Nephron progenitor cell (in vitro differentiated cells): ENCODE measurements around the gene YIF1A.

ENCODE experiments used
- DNase-seq: peaks from one replicate; pipeline ENCODE4 v3.0.0; 2021
- H3K27ac Mint-ChIP-seq: 2 replicates; pipeline ENCODE4 v1.8.0; 2021; ENCODE audit warnings: mild to moderate bottlenecking, moderate library complexity, mixed read lengths
- H3K27me3 Mint-ChIP-seq: 2 replicates; pipeline ENCODE4 v1.8.0; 2021; ENCODE audit warnings: mild to moderate bottlenecking, low read depth, mixed read lengths; ENCODE audit not compliant: poor library complexity
- H3K36me3 Mint-ChIP-seq: 2 replicates; pipeline ENCODE4 v1.8.0; 2021; ENCODE audit warnings: low read depth, mixed read lengths
- H3K4me1 Mint-ChIP-seq: 2 replicates; pipeline ENCODE4 v1.8.0; 2021; ENCODE audit warnings: mixed read lengths
- H3K4me3 Mint-ChIP-seq: 2 replicates; pipeline ENCODE4 v1.8.0; 2021; ENCODE audit warnings: mild to moderate bottlenecking, moderate library complexity, mixed read lengths
- H3K9me3 Mint-ChIP-seq: 2 replicates; pipeline ENCODE4 v1.8.0; 2021; ENCODE audit warnings: mild to moderate bottlenecking, moderate library complexity, mixed read lengths
- CTCF ChIP-seq: fragments of 200-600 bp; sonication (generic); IDR thresholded peaks from 2 replicates; pipeline ENCODE4 v1.5.0; 2021; ENCODE audit warnings: antibody characterized with exemption

YIF1A gene

GRCh38 chr11:66302656-66303055 is 13.7 kb upstream of the YIF1A start:
- H3K4me1 Mint-ChIP-seq: peaks cover 7% of the 10 kb centered on the region
- H3K27ac Mint-ChIP-seq: peak overlapping the region; percentile 78
- TF ChIP-seq CTCF: no peak
- no peak for DNase-seq
- peaks cover 39% of the 10 kb centered on the region for H3K27me3 Mint-ChIP-seq
- no peaks in the 10 kb centered on the region for H3K9me3 Mint-ChIP-seq
- no peak overlapping the region for H3K4me3 Mint-ChIP-seq
- H3K36me3 Mint-ChIP-seq: no peaks in the 10 kb centered on the region

GRCh38 chr11:66299186-66299585 is 10.2 kb upstream of the YIF1A start:
- Mint-ChIP-seq H3K4me3 (no peak overlapping the region), H3K27ac (no peak overlapping the region), H3K27me3 (peaks cover 49% of the 10 kb centered on the region), H3K36me3 (no peaks in the 10 kb centered on the region), H3K9me3 (no peaks in the 10 kb centered on the region), H3K4me1 (peaks cover 7% of the 10 kb centered on the region)
- TF ChIP-seq CTCF: no peak
- DNase-seq: no peak

GRCh38 chr11:66297610-66298009 is 8.7 kb upstream of the YIF1A start:
- H3K27ac Mint-ChIP-seq: peak overlapping the region; percentile 69
- no peak for DNase-seq
- H3K9me3 Mint-ChIP-seq: no peaks in the 10 kb centered on the region
- no peak overlapping the region for H3K4me3 Mint-ChIP-seq
- no peak for TF ChIP-seq CTCF
- H3K27me3 Mint-ChIP-seq: peaks cover 60% of the 10 kb centered on the region
- no peaks in the 10 kb centered on the region for H3K36me3 Mint-ChIP-seq
- peaks cover 7% of the 10 kb centered on the region for H3K4me1 Mint-ChIP-seq

GRCh38 chr11:66294626-66295620 is 6.0 kb upstream of the YIF1A start:
- TF ChIP-seq CTCF: no peak
- H3K4me3 Mint-ChIP-seq: no peak overlapping the region
- H3K27ac Mint-ChIP-seq: no peak overlapping the region
- no peak for DNase-seq
- H3K27me3 Mint-ChIP-seq: peaks cover 77% of the 10 kb centered on the region
- H3K4me1 Mint-ChIP-seq: peaks cover 19% of the 10 kb centered on the region
- no peaks in the 10 kb centered on the region for H3K9me3 Mint-ChIP-seq
- no peaks in the 10 kb centered on the region for H3K36me3 Mint-ChIP-seq

GRCh38 chr11:66293777-66294625 is 5.1 kb upstream of the YIF1A start:
- no peaks in the 10 kb centered on the region for H3K9me3 Mint-ChIP-seq
- peaks cover 77% of the 10 kb centered on the region for H3K27me3 Mint-ChIP-seq
- H3K27ac Mint-ChIP-seq: no peak overlapping the region
- no peak overlapping the region for H3K4me3 Mint-ChIP-seq
- TF ChIP-seq CTCF: no peak
- DNase-seq: no peak
- no peaks in the 10 kb centered on the region for H3K36me3 Mint-ChIP-seq
- peaks cover 28% of the 10 kb centered on the region for H3K4me1 Mint-ChIP-seq
